Keratinocyte (primary cell): ENCODE measurements around the gene EFHB. TPM values are rescaled to one million over a fixed set of nuclear protein-coding genes. Genes with fewer than 3 reads are reported as not detected.
A peak's percentile ranks its signal among the peaks of the same experiment; 100 is the strongest.

ENCODE experiments used
- DNase-seq: peaks from one replicate; pipeline ENCODE4 v3.0.0-alpha.2; 2011; ENCODE audit warnings: low read depth, missing footprints, low spot score
- FAIRE-seq: peaks from 2 replicates; lab custom pipeline; 2011; peaks lifted over from hg19 to GRCh38; lab: Jason Lieb, UNC
- H2AFZ ChIP-seq: 2 replicates; pipeline ENCODE4 v1.6.0; 2012; ENCODE audit warnings: low read length, control low read depth, inconsistent platforms; ENCODE audit not compliant: control insufficient read depth
- H3K27ac ChIP-seq: 2 replicates; pipeline ENCODE4 v1.5.1; 2011; ENCODE audit warnings: low read length; ENCODE audit not compliant: control insufficient read depth, insufficient read depth
- H3K27me3 ChIP-seq: 3 replicates; pipeline ENCODE4 v1.6.0; 2011; ENCODE audit warnings: low read length; ENCODE audit not compliant: control insufficient read depth, insufficient read depth; ENCODE audit errors: extremely low read depth
- H3K36me3 ChIP-seq, 2 experiments: 2 replicates in 1 of 2; 3 replicates in 1 of 2; pipeline ENCODE4 v1.5.1; 2011; ENCODE audit warnings: low read length in 2 of 2, mild to moderate bottlenecking in 1 of 2; ENCODE audit not compliant: control insufficient read depth in 2 of 2, insufficient read depth in 2 of 2; ENCODE audit errors: extremely low read depth in 1 of 2
- H3K4me1 ChIP-seq: 3 replicates; pipeline ENCODE4 v1.5.1; 2011; ENCODE audit warnings: low read length; ENCODE audit not compliant: control insufficient read depth, insufficient read depth; ENCODE audit errors: extremely low read depth
- H3K4me2 ChIP-seq: 3 replicates; pipeline ENCODE4 v1.6.0; 2011; ENCODE audit warnings: low read depth, low read length; ENCODE audit not compliant: control insufficient read depth, insufficient read depth; ENCODE audit errors: extremely low read depth
- H3K4me3 ChIP-seq, 3 experiments: fragments of 200-600 bp in 1 of 3; sonication (generic) in 1 of 3; 2 replicates in 2 of 3; 3 replicates in 1 of 3; pipeline ENCODE4 v1.5.1; 2011 to 2016; ENCODE audit warnings: low read length in 3 of 3, mild to moderate bottlenecking in 3 of 3, control low read depth in 2 of 3, inconsistent platforms in 1 of 3, low read depth in 1 of 3, mixed read lengths in 1 of 3, mixed run types in 1 of 3, moderate library complexity in 1 of 3; ENCODE audit not compliant: control insufficient read depth in 2 of 3, insufficient read depth in 2 of 3; ENCODE audit errors: extremely low read depth in 1 of 3
- H3K79me2 ChIP-seq: 2 replicates; pipeline ENCODE4 v1.6.0; 2012; ENCODE audit warnings: low read length; ENCODE audit not compliant: control insufficient read depth, insufficient read depth
- H3K9ac ChIP-seq: 3 replicates; pipeline ENCODE4 v1.6.0; 2011; ENCODE audit warnings: low read length; ENCODE audit not compliant: control insufficient read depth, insufficient read depth; ENCODE audit errors: extremely low read depth
- H3K9me1 ChIP-seq: 3 replicates; pipeline ENCODE4 v1.6.0; 2011; ENCODE audit warnings: low read length; ENCODE audit not compliant: control insufficient read depth, insufficient read depth; ENCODE audit errors: extremely low read depth
- H3K9me3 ChIP-seq: 2 replicates; pipeline ENCODE4 v1.5.1; 2012; ENCODE audit warnings: low read depth, low read length; ENCODE audit not compliant: control insufficient read depth
- H4K20me1 ChIP-seq: 3 replicates; pipeline ENCODE4 v1.6.0; 2011; ENCODE audit warnings: low read length; ENCODE audit not compliant: control insufficient read depth, insufficient read depth; ENCODE audit errors: extremely low read depth
- CTCF ChIP-seq, 3 experiments: IDR thresholded peaks in 1 of 3; conservative IDR thresholded peaks in 1 of 3; optimal IDR thresholded peaks in 1 of 3; 2 replicates in 2 of 3; 3 replicates in 1 of 3; pipeline versions ENCODE3 to v1.5.1; 2011; ENCODE audit warnings: low read length in 3 of 3, mild to moderate bottlenecking in 3 of 3, moderate library complexity in 2 of 3, control low read depth in 1 of 3, inconsistent platforms in 1 of 3; ENCODE audit not compliant: insufficient read depth in 2 of 3; ENCODE audit errors: extremely low read depth in 1 of 3
- EZH2 ChIP-seq: IDR thresholded peaks from one replicate; pipeline ENCODE4 v1.6.1; 2012; ENCODE audit warnings: inconsistent platforms, mild to moderate bottlenecking, low read length, moderate library complexity
- dilution Hi-C: fragments of 300-500 bp; cut with MboI; formaldehyde crosslinking; loops from one replicate; pipeline ENCODE4 v1.7.0; 2020; ENCODE audit warnings: low sequenced_read_pairs; ENCODE audit not compliant: extremely low pct_ligation_motif_present
- polyA plus RNA-seq, 5 experiments: library from polyadenylated mRNA; depleted of rRNA in 3 of 5; stranded (reverse) in 3 of 5; stranded (forward) in 1 of 5; unstranded in 1 of 5; fragments of >200 nt; gene quantifications; 1 replicate in 1 of 5; 2 replicates in 3 of 5; 3 replicates in 1 of 5; pipeline versions ENCODE4 v1.2.1 to v1.2.3, GENCODE V29; 2011 to 2012; ENCODE audit warnings: missing spikeins in 2 of 5, low read depth in 1 of 5, low replicate concordance in 1 of 5

EFHB gene
- polyA plus RNA-seq, 1 donor (not counting 4 experiments of a cell fraction or from before 2014, with no cell fraction given): 0.26 TPM

GRCh38 chr3:19946832-19947548 is 13.0 kb upstream of the EFHB start, which contains the start of gene RAB5A:
Gene RAB5A (plus strand): TSS chr3:19947097. CDS start chr3:19950899, 3,802 bp downstream.
- Histone ChIP-seq H3K9me1 (no peaks in the 10 kb centered on the region), H3K4me1 (peaks cover 23% of the 10 kb centered on the region), H3K4me2 (peak within 1 kb of the TSS; percentile 99), H3K4me3 (peak within 1 kb of the TSS; percentile 88 to 94 (median 90)), H3K79me2 (peaks cover 46% of the 10 kb centered on the region), H3K36me3 (peaks cover 3 to 8% of the 10 kb centered on the region in 2 experiments), H3K9me3 (no peaks in the 10 kb centered on the region), H4K20me1 (no peaks in the 10 kb centered on the region), H3K27me3 (no peaks in the 10 kb centered on the region), H3K27ac (peak within 1 kb of the TSS; percentile 96), H3K9ac (peak within 1 kb of the TSS; percentile 95), H2AFZ (peak within 1 kb of the TSS; percentile 95)
- dilution Hi-C loops: no loop called here
- FAIRE-seq: peak; percentile 84
- TF ChIP-seq EZH2: no peak
- TF ChIP-seq CTCF (optimal IDR thresholded peaks at IDR 0.05 in 1 of 3, IDR thresholded peaks at IDR 0.05 in 1 of 3, conservative IDR thresholded peaks at IDR 0.05 in 1 of 3; ENCODE audit: extremely low read depth in 1 of 3, insufficient read depth in 2 of 3, low read length in 3 of 3): no peak
- peak; percentile 81 for DNase-seq

DNA sequence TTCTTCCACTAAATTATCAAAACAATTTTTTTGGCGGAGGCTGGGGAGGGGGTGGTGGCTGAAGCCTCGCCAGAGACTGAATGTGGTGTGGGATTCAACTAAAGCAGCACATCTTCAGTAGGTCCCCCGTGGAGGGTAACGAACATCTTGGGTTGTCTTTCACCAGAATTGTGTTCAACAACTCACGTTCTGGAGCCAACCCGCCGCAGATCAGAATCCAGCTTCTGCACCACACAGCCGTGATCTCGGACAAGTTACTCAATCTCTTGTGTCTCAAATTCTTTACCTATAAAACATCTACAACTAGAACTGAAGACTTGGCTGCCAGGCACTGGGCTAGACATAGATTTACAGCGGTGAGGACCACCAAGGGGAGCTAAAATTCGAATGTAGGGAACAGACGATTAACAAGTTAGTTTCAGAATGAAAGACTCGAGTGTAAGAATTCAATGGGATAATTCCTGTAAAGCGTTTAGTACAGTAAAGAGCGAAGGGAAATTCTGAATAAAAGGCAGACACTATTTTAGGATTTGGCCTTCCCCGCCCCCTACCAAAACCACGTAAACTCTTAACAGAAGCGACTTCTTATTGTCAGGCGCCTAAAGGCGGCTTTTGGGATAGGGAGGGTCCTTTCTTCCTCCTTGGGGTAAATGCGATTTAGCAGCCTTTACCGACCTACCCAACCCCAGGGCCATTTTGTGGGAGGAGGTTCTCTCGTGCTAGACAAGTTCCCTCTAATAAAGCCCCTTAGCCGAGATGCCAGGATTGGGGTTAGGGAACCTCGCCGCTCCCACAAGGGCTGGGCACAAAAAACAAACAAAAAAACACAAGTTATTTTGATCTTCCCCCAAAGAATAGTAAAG is 12.2 kb upstream of the EFHB start:
- H3K4me2 ChIP-seq: peak overlapping the region; percentile 99
- peak overlapping the region; percentile 95 for H3K9ac ChIP-seq
- peak overlapping the region; percentile 96 for H3K27ac ChIP-seq
- no peak for FAIRE-seq
- no peaks in the 10 kb centered on the region for H3K27me3 ChIP-seq
- H4K20me1 ChIP-seq: no peaks in the 10 kb centered on the region
- H3K4me3 ChIP-seq: peak overlapping the region; percentile 88 to 94 (median 90)
- dilution Hi-C loops: no loop called here
- H3K9me1 ChIP-seq: no peaks in the 10 kb centered on the region
- DNase-seq: no peak
- no peaks in the 10 kb centered on the region for H3K9me3 ChIP-seq
- H3K79me2 ChIP-seq: peaks cover 38% of the 10 kb centered on the region
- TF ChIP-seq EZH2: no peak
- no peak for TF ChIP-seq CTCF (optimal IDR thresholded peaks at IDR 0.05 in 1 of 3, IDR thresholded peaks at IDR 0.05 in 1 of 3, conservative IDR thresholded peaks at IDR 0.05 in 1 of 3; ENCODE audit: extremely low read depth in 1 of 3, insufficient read depth in 2 of 3, low read length in 3 of 3)
- peak overlapping the region; percentile 95 for H2AFZ ChIP-seq
- H3K4me1 ChIP-seq: peaks cover 23% of the 10 kb centered on the region
- peaks cover 0 to under 1% of the 10 kb centered on the region in 2 experiments for H3K36me3 ChIP-seq
